OCI-LY1 (cell line): ENCODE measurements around the gene NCF4.

ENCODE experiments used
- EZH2 ChIP-seq: fragments of 200-600 bp; sonication (generic), shearing (Covaris generic); IDR thresholded peaks from 2 replicates; pipeline ENCODE4 v1.8.0; 2017; ENCODE audit warnings: borderline replicate concordance, mixed run types, mild to moderate bottlenecking, antibody characterized with exemption, low read length, moderate library complexity, mixed read lengths
- TF ChIP-seq, protein P1 (sequence below): fragments of 200-600 bp; sonication (generic), shearing (Covaris generic); IDR thresholded peaks from 2 replicates; pipeline ENCODE4 v1.5.1; 2017; ENCODE audit warnings: mild to moderate bottlenecking, antibody characterized with exemption, low read length, moderate library complexity, mixed read lengths

DNA sequence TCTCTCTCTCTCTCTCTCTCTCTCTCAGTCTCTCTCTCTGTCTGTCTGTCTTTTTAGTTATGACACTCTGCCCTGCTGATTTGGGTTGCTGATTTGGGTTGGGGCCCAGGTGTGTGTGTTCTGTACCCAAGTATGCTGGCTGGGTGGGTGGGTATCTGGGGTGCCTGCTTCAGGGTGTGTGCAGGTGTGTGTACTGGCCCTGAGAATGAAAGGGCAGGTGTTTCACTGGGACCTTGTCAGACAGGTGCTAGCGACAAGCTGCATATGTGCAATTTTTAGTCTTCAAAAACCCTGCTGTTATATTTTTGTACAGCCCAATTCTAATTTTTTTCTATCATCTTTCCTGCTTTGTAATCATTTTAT lies 53.6 kb downstream of the NCF4 start:
- TF ChIP-seq, protein P1, sequence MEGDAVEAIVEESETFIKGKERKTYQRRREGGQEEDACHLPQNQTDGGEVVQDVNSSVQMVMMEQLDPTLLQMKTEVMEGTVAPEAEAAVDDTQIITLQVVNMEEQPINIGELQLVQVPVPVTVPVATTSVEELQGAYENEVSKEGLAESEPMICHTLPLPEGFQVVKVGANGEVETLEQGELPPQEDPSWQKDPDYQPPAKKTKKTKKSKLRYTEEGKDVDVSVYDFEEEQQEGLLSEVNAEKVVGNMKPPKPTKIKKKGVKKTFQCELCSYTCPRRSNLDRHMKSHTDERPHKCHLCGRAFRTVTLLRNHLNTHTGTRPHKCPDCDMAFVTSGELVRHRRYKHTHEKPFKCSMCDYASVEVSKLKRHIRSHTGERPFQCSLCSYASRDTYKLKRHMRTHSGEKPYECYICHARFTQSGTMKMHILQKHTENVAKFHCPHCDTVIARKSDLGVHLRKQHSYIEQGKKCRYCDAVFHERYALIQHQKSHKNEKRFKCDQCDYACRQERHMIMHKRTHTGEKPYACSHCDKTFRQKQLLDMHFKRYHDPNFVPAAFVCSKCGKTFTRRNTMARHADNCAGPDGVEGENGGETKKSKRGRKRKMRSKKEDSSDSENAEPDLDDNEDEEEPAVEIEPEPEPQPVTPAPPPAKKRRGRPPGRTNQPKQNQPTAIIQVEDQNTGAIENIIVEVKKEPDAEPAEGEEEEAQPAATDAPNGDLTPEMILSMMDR, result no peak
- TF ChIP-seq EZH2, result no peak
